B cell (primary cell): ENCODE data around the gene MFSD6. TPM values are rescaled to one million over a fixed set of nuclear protein-coding genes. Genes with fewer than 3 reads are reported as not detected.
"Not testable (repeated sequence)": the region's sequence is repeated elsewhere in the genome, so short reads cannot be mapped to it uniquely, and the experiment has no call there.

Experiments
- ATAC-seq: fragments of 200-7000 bp; cut with Tn5 transposase; one replicate; pipeline ENCODE4 v1.10.0; 2021; ENCODE audit warnings: low read depth, mild to moderate bottlenecking, moderate number of reproducible peaks, moderate library complexity
- CTCF ChIA-PET: fragments of 350-600 bp; sonication (Branson Sonifier 250); formaldehyde crosslinking; loops from one replicate; lab custom pipeline; 2021; ENCODE audit warnings: antibody characterized with exemption, inconsistent platforms; lab: Charles Lee
- POLR2A ChIA-PET: fragments of 350-600 bp; sonication (Branson Sonifier 250); formaldehyde crosslinking; loops from one replicate; lab custom pipeline; 2021; ENCODE audit warnings: antibody characterized with exemption; lab: Charles Lee
- DNase-seq: peaks from one replicate; pipeline ENCODE4 v3.0.0; 2013
- H2AFZ ChIP-seq: 2 replicates; pipeline ENCODE4 v1.6.1; 2012; ENCODE audit warnings: mild to moderate bottlenecking, low read depth, low read length; ENCODE audit not compliant: insufficient read depth, poor library complexity, severe bottlenecking
- H3K27ac ChIP-seq, 2 donors: 1 replicate in 1 of 2; 2 replicates in 1 of 2; pipeline ENCODE4 v1.5.1; 2012 to 2013; ENCODE audit warnings: low read length in 2 of 2, mild to moderate bottlenecking in 2 of 2, moderate library complexity in 1 of 2
- H3K27me3 ChIP-seq, 4 experiments: fragments of 200-600 bp in 1 of 4; sonication (generic) in 1 of 4; replicated peaks in 1 of 4; 1 replicate in 2 of 4; 2 replicates in 2 of 4; pipeline versions ENCODE4 v1.6.1 to v1.7.0; 2013 to 2016; ENCODE audit warnings: low read length in 3 of 4, mild to moderate bottlenecking in 2 of 4, mixed read lengths in 1 of 4, moderate library complexity in 1 of 4; ENCODE audit not compliant: insufficient read depth in 4 of 4, control insufficient read depth in 3 of 4; ENCODE audit errors: control extremely low read depth in 1 of 4
- H3K36me3 ChIP-seq, 2 experiments: replicated peaks in 1 of 2; 1 replicate in 1 of 2; 2 replicates in 1 of 2; pipeline versions ENCODE4 v1.6.1 to v1.7.1; 2013; ENCODE audit warnings: low read length in 1 of 2; ENCODE audit not compliant: insufficient read depth in 2 of 2, control insufficient read depth in 1 of 2; ENCODE audit errors: control extremely low read depth in 1 of 2, extremely low read depth in 1 of 2
- H3K4me1 ChIP-seq, 2 donors: fragments of 200-600 bp in 1 of 2; sonication (generic) in 1 of 2; 1 replicate in 1 of 2; 2 replicates in 1 of 2; pipeline versions ENCODE4 v1.5.1 to v1.6.1; 2013 to 2017; ENCODE audit warnings: low read length in 2 of 2; ENCODE audit not compliant: control insufficient read depth in 2 of 2, insufficient read depth in 2 of 2
- H3K4me2 ChIP-seq: replicated peaks from 2 replicates; pipeline ENCODE3; 2012; ENCODE audit warnings: mild to moderate bottlenecking, low read depth, low read length; ENCODE audit not compliant: poor library complexity, severe bottlenecking
- H3K4me3 ChIP-seq, 5 experiments: fragments of 200-600 bp in 1 of 5; sonication (generic) in 1 of 5; 1 replicate in 3 of 5; 2 replicates in 2 of 5; pipeline versions ENCODE4 v1.5.1 to v1.7.0; 2011 to 2016; ENCODE audit warnings: low read length in 4 of 5, mild to moderate bottlenecking in 4 of 5, low read depth in 2 of 5, control low read depth in 1 of 5, moderate library complexity in 1 of 5; ENCODE audit not compliant: insufficient read depth in 1 of 5; ENCODE audit errors: control extremely low read depth in 1 of 5, extremely low read depth in 1 of 5
- H3K79me2 ChIP-seq: fragments of 200-600 bp; sonication (generic); one replicate; pipeline ENCODE4 v1.6.0; 2016; ENCODE audit warnings: low read length; ENCODE audit not compliant: control insufficient read depth, insufficient read depth
- H3K9ac ChIP-seq: fragments of 200-600 bp; sonication (generic); 2 replicates; pipeline ENCODE4 v1.6.1; 2017; ENCODE audit warnings: mild to moderate bottlenecking, low read length, moderate library complexity
- H3K9me3 ChIP-seq, 3 donors: one replicate each; pipeline versions ENCODE4 v1.6.1 to v1.7.1; 2013; ENCODE audit warnings: low read length in 2 of 3; ENCODE audit not compliant: control insufficient read depth in 2 of 3, insufficient read depth in 1 of 3; ENCODE audit errors: control extremely low read depth in 1 of 3
- H4K20me1 ChIP-seq: 2 replicates; pipeline ENCODE4 v1.6.0; 2012; ENCODE audit warnings: mild to moderate bottlenecking, low read length; ENCODE audit not compliant: insufficient read depth, control insufficient read depth, poor library complexity, severe bottlenecking
- H3K27ac Mint-ChIP-seq: one replicate; pipeline ENCODE4 v1.8.0; 2021; ENCODE audit warnings: mixed read lengths
- H3K27me3 Mint-ChIP-seq: one replicate; pipeline ENCODE4 v1.8.0; 2021; ENCODE audit warnings: mixed read lengths
- H3K4me1 Mint-ChIP-seq: one replicate; pipeline ENCODE4 v1.8.0; 2021; ENCODE audit warnings: mixed read lengths
- H3K4me3 Mint-ChIP-seq: one replicate; pipeline ENCODE4 v1.8.0; 2021; ENCODE audit warnings: mixed read lengths
- H3K9me3 Mint-ChIP-seq: one replicate; pipeline ENCODE4 v1.8.0; 2022; ENCODE audit warnings: mixed read lengths; ENCODE audit not compliant: insufficient read depth
- EZH2 ChIP-seq: IDR thresholded peaks from 2 replicates; pipeline ENCODE4 v1.6.1; 2012; ENCODE audit warnings: borderline replicate concordance, low read depth, mild to moderate bottlenecking, moderate library complexity, low read length; ENCODE audit not compliant: insufficient read depth, poor library complexity, severe bottlenecking
- WGBS: methylation state at CpG from one replicate; pipeline ENCODE4 v1.1.5; 2013; ENCODE audit warnings: missing lambda C conversion rate; ENCODE audit not compliant: insufficient coverage; 5-methylcytosine and 5-hydroxymethylcytosine counted together
- intact Hi-C: fragments of 100-400 bp; cut with micrococcal nuclease; formaldehyde crosslinking; loops from one replicate; pipeline ENCODE4 v1.10.0; 2022
- polyA plus RNA-seq: library from polyadenylated mRNA; depleted of rRNA; stranded (reverse); fragments of >200 nt; gene quantifications from 2 replicates; pipeline ENCODE4 v1.2.3, GENCODE V29; 2012
- total RNA-seq, 2 donors: library from RNA; stranded (reverse); fragments of 120-200 nt in 1 of 2; gene quantifications; 1 replicate in 1 of 2; 2 replicates in 1 of 2; pipeline versions ENCODE4 v1.2.3 to v1.2.4, GENCODE V29; 2013 to 2022
- TF ChIP-seq, protein P1 (sequence below): fragments of 200-600 bp; IDR thresholded peaks from one replicate; pipeline ENCODE4 v1.8.0; 2022; ENCODE audit warnings: antibody characterized with exemption, mild to moderate bottlenecking

MFSD6 gene
- total and polyA plus RNA-seq, 2 donors (not counting 1 experiment from before 2014, with no cell fraction given) = 13.5 to 33.8 TPM

DNA sequence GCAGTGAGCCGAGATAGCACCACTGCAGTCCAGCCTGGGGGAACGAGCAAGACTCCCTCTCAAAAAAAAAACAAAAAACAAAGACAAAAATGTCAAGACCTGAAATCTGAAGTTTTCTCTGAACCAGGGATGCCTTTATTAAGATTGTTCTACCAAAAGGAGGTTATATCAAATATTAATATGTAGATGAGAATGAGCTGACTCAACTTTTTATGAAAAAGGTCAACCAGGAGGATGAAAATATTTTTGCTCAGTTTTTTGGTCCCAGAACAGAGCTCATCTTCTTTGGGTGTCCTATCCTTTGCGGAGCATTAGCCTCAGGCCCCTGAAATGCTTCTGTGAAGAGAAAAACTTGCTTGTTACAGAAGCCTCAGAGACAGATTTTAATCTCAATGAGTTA lies 82.3 kb downstream of the MFSD6 start:
- Histone ChIP-seq H3K9ac (no peak overlapping the region), H3K36me3 (peaks cover 9 to 34% of the 10 kb centered on the region in 2 experiments), H3K79me2 (no peaks in the 10 kb centered on the region), H3K4me2 (no peak overlapping the region), H3K27me3 (no peaks in the 10 kb centered on the region), H3K9me3 (peaks cover 0 to 4% (median 4%) of the 10 kb centered on the region in 3 donors), H3K4me3 (no peak overlapping the region), H2AFZ (no peak overlapping the region), H3K4me1 (no peaks in the 10 kb centered on the region), H4K20me1 (no peaks in the 10 kb centered on the region), H3K27ac (no peak overlapping the region)
- Mint-ChIP-seq H3K27ac (no peak overlapping the region), H3K9me3 (peaks cover 6% of the 10 kb centered on the region), H3K27me3 (no peaks in the 10 kb centered on the region), H3K4me1 (peaks cover 10% of the 10 kb centered on the region), H3K4me3 (no peak overlapping the region)
- ATAC-seq = no peak
- DNase-seq = no peak
- CTCF ChIA-PET = no interaction called here
- intact Hi-C loops = no loop called here
- POLR2A ChIA-PET = no interaction called here
- WGBS = 100% methylated on average over 3 of the region's 3 CpGs
- TF ChIP-seq, protein P1, sequence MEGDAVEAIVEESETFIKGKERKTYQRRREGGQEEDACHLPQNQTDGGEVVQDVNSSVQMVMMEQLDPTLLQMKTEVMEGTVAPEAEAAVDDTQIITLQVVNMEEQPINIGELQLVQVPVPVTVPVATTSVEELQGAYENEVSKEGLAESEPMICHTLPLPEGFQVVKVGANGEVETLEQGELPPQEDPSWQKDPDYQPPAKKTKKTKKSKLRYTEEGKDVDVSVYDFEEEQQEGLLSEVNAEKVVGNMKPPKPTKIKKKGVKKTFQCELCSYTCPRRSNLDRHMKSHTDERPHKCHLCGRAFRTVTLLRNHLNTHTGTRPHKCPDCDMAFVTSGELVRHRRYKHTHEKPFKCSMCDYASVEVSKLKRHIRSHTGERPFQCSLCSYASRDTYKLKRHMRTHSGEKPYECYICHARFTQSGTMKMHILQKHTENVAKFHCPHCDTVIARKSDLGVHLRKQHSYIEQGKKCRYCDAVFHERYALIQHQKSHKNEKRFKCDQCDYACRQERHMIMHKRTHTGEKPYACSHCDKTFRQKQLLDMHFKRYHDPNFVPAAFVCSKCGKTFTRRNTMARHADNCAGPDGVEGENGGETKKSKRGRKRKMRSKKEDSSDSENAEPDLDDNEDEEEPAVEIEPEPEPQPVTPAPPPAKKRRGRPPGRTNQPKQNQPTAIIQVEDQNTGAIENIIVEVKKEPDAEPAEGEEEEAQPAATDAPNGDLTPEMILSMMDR = no peak
- no peak for TF ChIP-seq EZH2

- Mint-ChIP-seq H3K4me3 (no peak overlapping the region), H3K9me3 (peaks cover 4% of the 10 kb centered on the region), H3K27me3 (no peaks in the 10 kb centered on the region), H3K4me1 (peaks cover 10% of the 10 kb centered on the region), H3K27ac (no peak overlapping the region)
- Histone ChIP-seq H3K4me3 (no peak overlapping the region), H3K4me1 (no peaks in the 10 kb centered on the region), H3K27ac (no peak overlapping the region), H3K9ac (no peak overlapping the region), H3K27me3 (no peaks in the 10 kb centered on the region), H4K20me1 (no peaks in the 10 kb centered on the region), H3K36me3 (peaks cover 9 to 46% of the 10 kb centered on the region in 2 experiments), H3K79me2 (no peaks in the 10 kb centered on the region), H3K4me2 (no peak overlapping the region), H3K9me3 (peaks cover 0 to 5% (median 4%) of the 10 kb centered on the region in 3 donors), H2AFZ (no peak overlapping the region)
- ATAC-seq = no peak
- intact Hi-C loops = no loop called here
- no peak for DNase-seq
- ChIA-PET CTCF (no interaction called here), POLR2A (no interaction called here)
- 0% methylated on average over 1 of the region's 2 CpGs for WGBS
- TF ChIP-seq EZH2 = no peak
- TF ChIP-seq, protein P1 = no peak
These were observed 84.9 kb downstream of the MFSD6 start for GRCh38 chr2:190493095-190493494.

DNA sequence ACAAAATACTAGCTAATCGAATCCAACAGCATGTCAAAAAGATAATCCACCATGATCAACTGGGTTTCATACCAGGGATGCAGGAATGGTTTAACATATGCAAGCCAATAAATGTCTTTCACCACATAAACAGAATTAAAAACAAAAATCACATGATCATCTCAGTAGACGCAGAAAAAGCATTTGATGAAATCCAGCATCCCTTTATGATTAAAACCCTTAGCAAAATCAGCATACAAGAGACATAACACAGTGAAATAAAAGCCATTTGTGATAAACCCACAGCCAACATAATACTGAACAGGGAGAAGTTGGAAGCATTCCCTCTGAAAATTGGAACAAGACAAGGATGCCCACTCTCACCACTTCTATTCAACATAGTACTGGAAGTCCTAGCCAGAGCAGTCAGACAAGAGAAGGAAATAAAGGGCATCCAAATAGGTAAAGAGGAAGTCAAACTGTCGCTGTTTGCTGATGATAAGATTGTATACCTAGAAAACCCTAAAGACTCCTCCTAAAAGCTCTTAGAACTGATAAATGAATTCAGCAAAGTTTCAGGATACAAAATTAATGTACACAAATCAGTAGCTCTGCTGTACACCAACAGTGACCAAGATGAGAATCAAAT lies 86.6 kb downstream of the MFSD6 start:
- POLR2A ChIA-PET = not testable (repeated sequence)
- CTCF ChIA-PET = interaction anchor here (0.7 to 1.1 kb wide), 2 partner anchors 38 to 185 kb away, joined by 3 to 4 read pairs; no protein-coding TSS in a partner anchor
- WGBS = 100% methylated on average over 2 of the region's 3 CpGs

More for the DNA sequence above, 86.6 kb downstream of the MFSD6 start:
- H3K4me3 Mint-ChIP-seq, H3K4me3 ChIP-seq, intact Hi-C loops, H3K79me2 ChIP-seq, H4K20me1 ChIP-seq, ATAC-seq, H3K9ac ChIP-seq, DNase-seq, H3K27me3 Mint-ChIP-seq, H3K27ac Mint-ChIP-seq, H2AFZ ChIP-seq, H3K27me3 ChIP-seq, H3K27ac ChIP-seq, H3K4me1 ChIP-seq, H3K9me3 Mint-ChIP-seq, H3K4me2 ChIP-seq, H3K9me3 ChIP-seq: not testable (repeated sequence)
- H3K4me1 Mint-ChIP-seq = peaks cover 10% of the 10 kb centered on the region
- H3K36me3 ChIP-seq = peaks cover 9 to 43% of the 10 kb centered on the region in 2 experiments
